Measurements from ENCODE around the gene HTR3D.

Gene HTR3D

GRCh38 chr3:184031187-184031792 is at the start of gene HTR3D:
HTR3D (plus strand) TSS chr3:184031742; CDS start chr3:184031742, 0 bp downstream.
- no peak within 1 kb of the TSS for H3K4me3 ChIP-seq (ENCODE audit: low read depth, low read length)
- TF ChIP-seq CTCF (IDR thresholded peaks at IDR 0.05; ENCODE audit: borderline replicate concordance, insufficient read depth, low read depth, low read length), result no peak

- H3K4me3 ChIP-seq (ENCODE audit: low read depth, low read length), result no peak overlapping the region
- TF ChIP-seq CTCF (IDR thresholded peaks at IDR 0.05; ENCODE audit: borderline replicate concordance, insufficient read depth, low read depth, low read length), result no peak
These were observed 49.4 kb upstream of the HTR3D start for GRCh38 chr3:183981990-183982644.

GRCh38 chr3:183984127-183984740 is 47.3 kb upstream of the HTR3D start:
- H3K4me3 ChIP-seq (ENCODE audit: low read depth, low read length), result no peak overlapping the region

GRCh38 chr3:183984749-183985729 is 46.5 kb upstream of the HTR3D start:
- H3K4me3 ChIP-seq (ENCODE audit: low read depth, low read length), result no peak overlapping the region
- no peak for TF ChIP-seq CTCF (IDR thresholded peaks at IDR 0.05; ENCODE audit: borderline replicate concordance, insufficient read depth, low read depth, low read length)

More at GRCh38 chr3:183984127-183984740, 47.3 kb upstream of the HTR3D start:
- TF ChIP-seq CTCF (IDR thresholded peaks at IDR 0.05; ENCODE audit: borderline replicate concordance, insufficient read depth, low read depth, low read length), result no peak

- TF ChIP-seq CTCF (IDR thresholded peaks at IDR 0.05; ENCODE audit: borderline replicate concordance, insufficient read depth, low read depth, low read length), result no peak
- no peak overlapping the region for H3K4me3 ChIP-seq (ENCODE audit: low read depth, low read length)
These were observed 44.4 kb upstream of the HTR3D start for GRCh38 chr3:183987000-183987600.

GRCh38 chr3:183988216-183988790 is 43.2 kb upstream of the HTR3D start:
- TF ChIP-seq CTCF (IDR thresholded peaks at IDR 0.05; ENCODE audit: borderline replicate concordance, insufficient read depth, low read depth, low read length), result no peak
- H3K4me3 ChIP-seq (ENCODE audit: low read depth, low read length), result no peak overlapping the region
